DND-41 (cell line): ENCODE data around the gene MT1G.

Experiments used
- CTCF ChIP-seq: IDR thresholded peaks from 2 replicates; pipeline ENCODE4 v1.5.1; 2012; ENCODE audit warnings: borderline replicate concordance, low read length, moderate library complexity, mild to moderate bottlenecking; ENCODE audit not compliant: poor library complexity, severe bottlenecking; ENCODE audit errors: extremely low read depth
- EZH2 ChIP-seq: IDR thresholded peaks from 3 replicates; pipeline ENCODE4 v1.6.1; 2012; ENCODE audit warnings: borderline replicate concordance, low read depth, mild to moderate bottlenecking, moderate library complexity, low read length, inconsistent platforms; ENCODE audit not compliant: severe bottlenecking

GRCh38 chr16:56635441-56635967, 32.4 kb downstream of the MT1G start:
- no peak for TF ChIP-seq CTCF
- no peak for TF ChIP-seq EZH2
